Heart left ventricle (tissue), 13 donors: ENCODE measurements around the gene DPYSL4.

Experiments used
- CTCF ChIP-seq, 12 donors: fragments of 200-600 bp; sonication (generic) in 4 of 12; IDR thresholded peaks; one replicate each; pipeline versions ENCODE4 v1.5.0 to v1.8.0; 2018 to 2022; ENCODE audit warnings: antibody characterized with exemption in 12 of 12, mild to moderate bottlenecking in 5 of 12
- POLR2A ChIP-seq, 2 donors: fragments of 450-650 bp; IDR thresholded peaks; one replicate each; pipeline ENCODE4 v1.6.1; 2017; ENCODE audit warnings: antibody characterized with exemption in 2 of 2, mild to moderate bottlenecking in 2 of 2, moderate library complexity in 2 of 2
- donor health status: ischemic (EF 13 %, LVEDD 7.1; RV severe dilation, severe dysfunction).
- donor health status: DM: no; HTN: yes; CAD: no.
- donor health status: DM: no; HTN: no; CAD: no.
- donor health status: ischemic (EF 25% LVEDD 6.9; RV normal size, moderate dysfunction).
- donor health status: ischemic (EF 25% LVEDD 5.7; RV mildly dilated, moderate dysfunction).
- donor health status: ischemic (EF 35%, LVEDD 5.7; RV mildly dilated, moderate dysfunction).
- donor health status: nonischemic (EF 11% LVEDD 7.7; RV severe dilation, severe dysfunction).
- donor health status: DM: yes; HTN: yes; CAD: no.
- donor health status: PGD.
- donor health status: ischemic (EF 29% LVEDD 5.4; RV normal size, mild dysfunction).
- donor health status: nonischemic (EF 23%, LVEDD 6.1; RV moderate dilation, normal function).

- TF ChIP-seq CTCF (IDR thresholded peaks at IDR 0.05) = no peak
- no peak for TF ChIP-seq POLR2A (IDR thresholded peaks at IDR 0.05)
Observed at GRCh38 chr10:132212816-132213215, 26.1 kb downstream of the DPYSL4 start.
